CD4-positive, alpha-beta T cell treated with Interleukin-21 for 1 hour (primary cell): Measurements from ENCODE around the gene FBXW2.
"Not testable (repeated sequence)": the region's sequence is repeated elsewhere in the genome, so short reads cannot be mapped to it uniquely, and the experiment has no call there.

Experiments used
- DNase-seq: peaks from one replicate; pipeline ENCODE4 v3.0.0-alpha.2; 2020

Gene FBXW2

DNA sequence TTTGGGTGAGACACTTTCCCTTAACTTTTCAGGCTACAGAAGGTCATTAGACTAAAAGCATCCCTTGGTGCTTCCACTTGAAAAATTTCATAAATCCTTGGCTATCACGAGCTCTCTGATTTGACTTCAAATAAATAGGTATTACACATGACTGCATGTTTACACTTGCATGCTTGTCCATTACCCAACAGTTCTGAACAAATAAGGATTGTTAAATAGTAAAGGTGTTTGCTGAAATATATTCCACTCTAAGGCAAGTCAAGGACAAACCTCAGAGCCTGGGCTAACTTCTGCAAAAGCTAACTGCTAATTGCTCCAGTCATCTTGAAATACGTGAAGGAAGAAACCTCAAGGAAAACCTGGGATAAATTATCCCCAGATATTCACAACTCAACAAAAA is 14.5 kb downstream of the FBXW2 start:
- DNase-seq: no peak

DNA sequence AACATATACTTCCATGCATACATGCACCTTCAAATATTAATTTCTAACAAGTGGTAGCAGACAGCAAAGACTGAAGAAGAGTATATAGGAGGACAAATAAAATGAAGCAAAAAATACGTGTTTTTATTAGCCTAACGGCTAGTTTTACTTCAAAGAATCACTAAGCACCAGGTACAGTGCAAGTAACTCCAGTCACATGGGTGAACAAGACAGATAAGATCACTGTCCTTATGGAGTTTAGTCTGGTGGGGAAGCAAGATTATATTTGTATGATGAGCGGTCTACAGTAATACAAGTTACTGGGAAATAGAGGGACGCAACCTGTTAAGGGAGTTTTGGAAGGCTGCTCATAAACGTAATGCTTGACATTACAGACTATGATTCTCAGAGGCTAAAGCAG is 16.0 kb downstream of the FBXW2 start:
- no peak for DNase-seq

DNA sequence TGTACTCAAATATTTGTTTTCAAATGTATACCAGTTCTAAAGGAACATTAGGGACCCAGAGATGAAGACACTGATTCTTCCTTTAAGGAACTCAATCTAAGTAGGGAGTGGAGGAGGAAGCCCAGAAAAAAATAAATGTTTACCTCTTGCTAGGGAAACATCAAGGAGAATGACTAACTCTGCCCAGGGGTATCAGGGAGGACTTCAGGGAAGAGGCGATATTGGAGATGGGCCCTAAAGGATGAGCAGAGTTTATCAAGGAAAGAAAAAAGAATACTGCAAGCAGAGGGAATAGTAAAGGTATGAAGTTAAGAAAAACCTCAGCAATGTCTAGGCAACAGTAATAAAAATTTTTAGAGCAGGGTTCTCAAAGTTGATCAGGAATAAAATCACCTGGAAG is 16.4 kb downstream of the FBXW2 start:
- no peak for DNase-seq

DNA sequence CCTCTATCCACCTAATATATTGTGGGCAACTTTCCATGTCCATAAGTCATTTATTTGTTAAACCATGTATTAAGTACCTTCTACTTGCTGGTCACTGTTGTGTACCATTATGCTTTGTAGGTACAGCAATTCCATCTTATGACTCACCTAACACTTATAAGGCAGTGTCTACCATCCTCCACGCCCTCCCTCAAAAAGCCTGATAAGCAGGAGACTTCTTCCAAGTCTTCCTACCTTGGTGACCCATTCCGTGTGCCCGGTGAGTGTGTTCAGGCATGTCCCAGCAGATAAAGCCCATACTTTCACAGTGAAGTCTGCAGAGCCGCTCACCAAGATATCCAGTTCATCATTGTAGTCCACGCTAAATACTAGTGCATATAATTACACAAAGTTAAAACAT is 17.4 kb downstream of the FBXW2 start:
- DNase-seq: no peak

DNA sequence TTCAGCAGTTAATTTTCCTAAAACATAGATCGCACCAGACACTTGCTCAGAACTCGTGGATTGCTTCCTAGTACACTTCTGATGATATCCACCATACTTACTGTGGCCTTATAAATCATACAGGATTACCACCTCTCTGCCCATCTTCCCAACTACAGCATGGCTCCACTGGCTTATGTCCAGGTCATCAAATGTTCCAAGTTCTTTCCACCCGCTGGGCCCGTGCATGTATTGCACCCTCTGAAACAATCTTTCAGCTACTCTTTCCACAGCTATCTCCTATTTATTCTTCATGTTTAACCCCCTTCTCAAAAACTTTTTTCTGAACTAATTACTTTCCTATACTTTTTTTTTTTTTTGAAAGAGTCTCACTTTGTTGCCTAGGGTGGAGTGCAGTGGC is 18.5 kb downstream of the FBXW2 start:
- DNase-seq: no peak

DNA sequence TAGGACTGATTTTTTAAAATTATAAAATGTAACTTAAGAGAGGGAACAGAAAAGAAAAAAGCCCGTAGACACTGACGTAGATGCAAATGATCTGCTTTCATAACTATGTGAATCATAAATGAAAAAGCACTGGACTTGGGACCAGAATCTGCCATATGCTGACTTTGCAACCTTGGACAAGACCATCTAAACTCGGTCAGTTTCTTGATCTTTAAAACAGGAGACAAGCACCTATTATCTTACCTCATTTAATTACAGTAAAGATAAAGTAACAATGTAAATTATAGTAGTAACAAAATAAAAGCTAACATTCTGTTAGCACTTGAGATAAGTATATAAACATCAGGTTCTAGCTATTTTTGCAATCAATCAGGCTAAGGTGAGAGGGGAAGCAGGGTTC is 20.0 kb downstream of the FBXW2 start:
- DNase-seq: no peak

DNA sequence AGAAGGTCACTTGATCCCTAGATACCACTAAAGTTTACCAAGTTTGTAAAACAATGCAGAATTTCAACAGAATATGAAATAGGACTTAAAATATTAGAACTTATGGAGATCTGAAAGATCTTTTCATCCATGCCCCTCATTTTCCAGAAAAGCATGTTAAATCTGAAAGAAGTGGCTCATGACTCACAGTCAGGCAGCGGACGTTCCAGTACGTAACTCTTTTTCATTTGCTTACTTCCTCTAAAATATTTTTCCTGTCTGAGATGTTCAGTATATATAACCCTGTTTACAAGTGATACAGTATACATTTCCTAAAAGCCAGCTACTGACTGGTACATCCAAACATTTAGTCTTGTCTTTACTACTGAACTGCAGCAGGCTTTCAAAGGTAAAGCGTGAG is 22.3 kb downstream of the FBXW2 start:
- no peak for DNase-seq

DNA sequence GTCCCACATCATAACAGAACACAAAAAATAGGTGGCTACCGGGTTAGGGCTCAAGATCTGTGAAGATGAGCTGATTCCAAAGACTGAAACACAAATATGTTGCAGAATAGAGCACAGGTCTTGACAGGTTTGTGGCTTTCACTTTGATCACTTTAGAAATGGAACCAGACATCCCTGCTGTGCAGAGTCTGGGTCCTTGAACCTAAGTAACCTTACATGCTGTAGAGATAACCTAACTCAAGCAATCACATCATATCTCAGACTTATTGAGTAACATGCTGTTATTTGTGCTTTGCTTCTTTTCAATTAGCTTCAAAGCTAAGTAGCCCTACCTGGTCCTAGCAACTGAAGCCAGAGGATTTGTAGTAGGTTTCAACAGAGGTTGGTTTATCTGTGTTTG is 24.3 kb downstream of the FBXW2 start:
- DNase-seq: no peak

DNA sequence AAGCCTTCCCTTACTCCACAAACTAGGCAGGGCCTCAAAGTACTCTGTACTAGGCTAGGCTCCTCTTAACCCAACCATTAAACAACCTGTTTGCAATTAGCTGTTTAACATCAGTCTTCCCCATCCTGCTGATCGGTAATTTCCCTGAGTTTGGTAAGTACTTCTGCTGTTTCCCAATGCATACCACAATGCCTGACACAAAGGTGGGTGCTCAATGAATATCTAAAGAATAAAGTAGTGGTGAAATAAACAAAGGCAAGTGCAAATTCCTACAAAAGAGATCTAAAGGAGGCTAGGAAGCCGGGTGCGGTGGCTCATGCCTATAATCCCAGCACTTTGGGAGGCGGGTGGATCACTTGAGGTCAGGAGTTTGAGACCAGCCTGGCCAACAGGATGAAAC is 25.0 kb downstream of the FBXW2 start:
- no peak for DNase-seq

DNA sequence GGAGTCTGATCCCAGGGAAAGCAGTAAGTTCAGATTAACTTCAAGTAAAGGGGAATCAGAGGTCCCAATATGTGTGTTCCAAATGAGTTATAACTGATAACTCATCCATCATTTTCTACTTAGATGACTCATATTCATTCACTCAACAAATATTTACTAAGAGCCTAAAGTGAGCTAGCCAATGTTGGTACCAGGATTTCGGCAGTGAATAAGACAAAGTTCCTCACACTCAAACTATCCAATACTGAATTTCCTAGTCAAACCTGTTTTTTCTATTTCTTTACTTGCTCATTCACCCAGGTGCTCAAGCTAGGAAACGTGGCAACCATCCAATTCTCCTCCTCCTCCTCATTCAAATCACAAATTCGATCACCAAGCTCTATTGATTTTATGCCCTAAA is 25.8 kb downstream of the FBXW2 start:
- DNase-seq: no peak

DNA sequence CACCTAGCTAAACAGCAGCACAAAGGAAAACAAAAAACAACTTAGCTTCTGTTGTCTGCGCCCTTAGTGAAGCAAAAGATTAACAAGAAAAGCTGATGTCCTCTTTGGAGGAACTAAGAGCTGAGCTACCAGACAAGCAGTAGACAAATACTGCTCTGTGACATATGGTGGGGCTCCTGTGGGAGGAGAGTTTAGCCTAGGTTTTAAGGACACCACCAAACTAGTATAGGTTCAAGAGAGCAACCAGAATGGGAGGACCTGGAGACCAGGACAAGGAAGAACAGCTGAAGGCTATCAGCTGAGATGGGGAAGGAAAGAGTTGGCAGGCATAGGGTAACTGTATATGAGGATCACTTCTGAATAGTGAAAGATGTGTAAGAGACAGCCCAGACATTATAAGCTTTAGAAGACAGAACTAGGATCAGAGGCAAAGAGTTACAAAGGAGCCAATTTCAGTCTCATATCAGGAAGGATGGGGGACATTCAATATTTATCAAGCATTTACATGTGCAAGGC is 27.2 kb downstream of the FBXW2 start:
- no peak for DNase-seq

DNA sequence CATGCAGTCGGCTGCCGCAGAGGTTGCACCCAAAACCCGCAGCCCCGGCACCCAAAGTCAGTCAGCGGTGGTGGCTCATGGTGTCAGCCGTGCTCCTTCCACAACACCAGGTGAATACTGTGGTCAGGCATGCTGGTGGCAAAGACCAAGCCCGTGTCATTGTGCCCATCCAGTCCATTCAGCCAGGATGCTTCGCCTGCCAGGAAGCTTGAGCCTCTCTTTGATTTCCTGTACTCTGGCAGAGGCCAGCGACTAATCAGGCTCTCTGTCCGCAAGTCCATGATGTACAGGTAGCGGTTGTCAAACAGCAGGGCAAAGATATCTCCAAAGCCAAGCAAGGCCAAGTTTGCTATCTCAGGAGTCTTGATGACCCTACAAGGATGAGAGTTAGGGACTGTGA is 28.7 kb downstream of the FBXW2 start:
- no peak for DNase-seq

DNA sequence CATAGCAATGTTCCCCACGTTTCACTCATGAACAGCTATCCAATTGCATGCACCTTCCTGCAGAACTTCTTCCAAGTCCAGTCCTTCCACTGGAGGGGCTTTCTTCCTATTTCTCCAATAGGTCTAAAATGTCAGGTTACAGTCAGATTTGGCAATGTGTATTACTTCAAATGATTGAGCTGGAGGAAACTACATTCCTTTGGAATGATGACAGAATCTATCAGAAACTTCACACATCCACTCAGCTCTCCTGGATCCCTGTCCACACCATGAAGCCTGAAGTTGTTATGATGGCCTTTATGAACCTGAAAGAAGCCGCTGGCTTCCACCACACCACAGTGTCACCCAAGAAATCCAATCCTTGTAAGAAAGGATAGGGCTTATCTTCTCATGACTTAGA is 32.2 kb downstream of the FBXW2 start:
- no peak for DNase-seq

DNA sequence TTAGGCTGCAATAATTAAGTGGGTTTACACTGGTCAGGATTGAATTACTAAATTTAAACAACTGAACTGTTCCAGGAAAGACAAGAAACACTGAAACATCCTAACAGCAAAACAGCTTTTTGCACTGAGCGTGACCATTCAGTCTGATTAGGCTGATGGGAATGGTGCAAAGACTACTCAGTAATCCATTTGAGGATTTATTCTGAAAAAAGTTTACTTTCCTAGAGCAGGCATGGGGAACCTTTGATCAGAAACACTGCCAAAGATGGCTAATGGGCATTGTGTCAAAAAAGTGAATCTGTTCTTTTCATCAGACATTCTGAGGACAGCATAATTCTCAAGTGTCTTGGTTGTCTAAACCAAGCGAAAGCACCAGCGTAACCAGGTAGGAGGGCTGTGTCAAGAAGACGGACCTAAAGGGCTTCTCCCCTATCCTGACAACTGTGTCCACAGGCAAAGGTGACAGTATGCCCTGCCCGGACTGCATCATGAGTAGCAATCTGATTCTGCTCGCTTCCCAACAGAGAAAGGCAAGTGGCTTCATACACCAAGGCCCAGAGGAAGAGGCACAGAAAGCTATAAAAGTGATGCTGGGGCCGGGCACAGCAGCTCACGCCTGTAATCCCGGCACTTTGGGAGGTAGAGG is 33.3 kb downstream of the FBXW2 start:
- no peak for DNase-seq

DNA sequence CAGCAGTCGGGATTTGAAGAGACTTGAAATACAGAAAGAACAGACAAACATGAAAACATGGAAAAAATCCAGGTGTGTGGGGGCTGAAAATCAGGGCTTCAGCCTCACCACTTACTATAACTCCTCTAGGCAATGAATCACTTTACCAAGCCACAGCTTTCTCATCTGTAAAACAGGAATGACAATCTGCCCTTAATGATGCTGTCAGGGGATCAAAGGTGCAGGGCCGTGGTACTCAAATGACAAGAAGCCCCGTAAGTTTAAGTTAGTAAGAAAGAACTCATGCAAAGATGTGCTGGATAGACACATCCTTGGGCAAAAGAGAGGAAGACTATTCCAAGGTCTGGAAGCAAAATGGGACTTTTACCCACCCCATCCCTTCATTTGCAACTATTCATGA is 34.7 kb downstream of the FBXW2 start:
- no peak for DNase-seq

DNA sequence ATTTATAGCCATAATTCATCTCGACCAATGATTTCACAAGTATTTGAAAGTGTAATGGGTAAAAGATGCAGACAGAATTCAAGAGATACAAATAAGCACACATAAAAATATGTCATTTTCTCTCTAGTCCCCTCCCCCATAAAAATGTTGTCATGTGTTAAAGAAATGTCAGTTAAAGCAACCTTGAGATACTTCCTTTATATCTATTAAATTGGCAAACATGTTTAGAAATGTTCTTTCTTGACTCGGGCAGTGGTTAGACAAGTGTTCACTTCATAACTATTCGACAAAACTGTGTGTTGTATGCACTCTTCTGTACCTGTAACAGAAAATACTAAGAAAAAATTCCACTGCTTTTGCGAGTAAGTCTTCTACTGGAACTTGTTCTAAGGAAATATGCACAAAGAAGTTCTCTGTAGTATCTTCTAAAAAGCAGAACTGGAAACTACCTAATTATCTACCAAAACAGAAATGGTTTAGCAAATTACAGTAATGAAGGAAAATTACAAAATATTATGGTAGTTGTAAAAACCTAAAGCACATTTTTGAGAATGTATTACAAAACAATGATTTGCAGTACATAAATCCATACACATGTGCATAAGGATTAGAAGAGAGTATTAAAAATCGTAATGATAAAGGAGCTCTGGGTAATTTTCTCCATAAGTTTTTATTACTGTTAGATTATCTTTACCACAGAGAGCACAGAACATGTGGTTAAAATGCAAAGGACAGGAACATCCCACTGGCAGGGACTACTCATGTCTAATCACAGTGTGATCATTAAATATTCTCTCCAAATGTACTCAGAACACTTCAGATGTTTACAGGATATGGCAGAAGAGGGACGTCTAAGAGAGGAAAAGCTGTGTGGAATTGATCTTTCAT is 35.9 kb downstream of the FBXW2 start:
- DNase-seq: no peak

DNA sequence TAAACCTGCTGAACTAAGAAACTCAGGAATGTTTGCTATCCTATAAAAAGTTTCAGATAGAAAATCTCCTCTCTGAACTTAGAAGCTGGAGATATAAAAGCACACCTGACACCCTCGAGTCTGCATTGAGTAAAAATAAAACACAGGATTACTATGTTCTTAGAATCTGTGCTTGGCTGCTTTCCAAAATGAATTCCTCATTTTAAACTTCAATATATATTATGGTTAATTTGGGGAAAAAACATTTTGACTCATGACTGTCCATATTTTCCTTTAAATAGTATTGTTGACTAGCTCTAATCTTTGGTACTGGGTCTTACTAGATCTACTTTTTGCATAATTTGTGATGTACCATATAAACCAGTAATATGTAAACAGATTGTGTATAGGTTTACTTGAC is 36.7 kb downstream of the FBXW2 start:
- DNase-seq: no peak

DNA sequence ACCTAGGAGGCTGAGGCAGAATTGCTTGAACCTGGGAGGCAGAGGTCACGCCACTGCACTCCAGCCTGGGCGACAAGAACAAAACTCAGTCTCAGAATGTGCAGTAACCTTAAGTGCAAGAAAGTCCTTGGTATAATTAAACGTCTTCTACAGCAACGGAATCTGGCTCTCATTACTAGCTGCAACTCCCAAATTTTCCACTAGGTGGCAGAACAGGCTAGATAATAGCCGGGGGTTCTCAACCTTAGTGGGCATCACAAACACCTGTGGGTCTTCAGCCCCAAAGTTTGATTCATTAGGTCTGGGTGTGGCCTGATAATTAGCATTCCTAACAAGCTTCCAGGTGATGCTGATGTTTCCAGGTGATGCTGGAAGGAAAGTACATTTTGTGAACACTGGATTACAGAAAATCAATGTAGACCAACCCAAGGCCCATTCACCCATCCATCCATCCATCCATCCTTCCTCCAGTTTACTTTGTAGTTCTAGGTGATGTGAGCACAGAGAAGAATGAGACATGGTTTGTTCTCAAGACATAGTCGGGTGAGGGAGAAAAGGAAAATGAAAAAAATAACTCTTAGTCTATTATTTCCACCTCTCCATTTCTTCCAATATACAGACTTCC is 37.3 kb downstream of the FBXW2 start:
- peak; percentile 79 for DNase-seq

DNA sequence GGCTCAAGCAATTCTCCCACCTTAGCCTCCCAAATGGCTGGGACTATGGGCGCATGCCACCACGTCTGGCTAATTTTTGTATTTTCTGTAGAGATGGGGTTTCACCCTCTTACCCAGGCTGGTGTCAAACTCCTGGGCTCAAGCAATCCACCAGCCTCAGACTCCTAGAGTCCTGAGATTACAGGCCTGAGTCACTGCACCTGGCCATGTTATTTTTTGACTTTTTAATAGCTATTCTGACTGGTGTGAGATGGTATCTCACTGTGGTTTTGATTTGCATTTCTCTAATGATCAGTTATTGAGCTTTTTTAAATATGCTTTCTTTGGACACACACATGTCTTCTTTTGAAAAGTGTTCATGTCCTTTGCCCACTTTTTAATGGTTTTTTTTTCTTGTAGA is 38.2 kb downstream of the FBXW2 start:
- DNase-seq: no peak

DNA sequence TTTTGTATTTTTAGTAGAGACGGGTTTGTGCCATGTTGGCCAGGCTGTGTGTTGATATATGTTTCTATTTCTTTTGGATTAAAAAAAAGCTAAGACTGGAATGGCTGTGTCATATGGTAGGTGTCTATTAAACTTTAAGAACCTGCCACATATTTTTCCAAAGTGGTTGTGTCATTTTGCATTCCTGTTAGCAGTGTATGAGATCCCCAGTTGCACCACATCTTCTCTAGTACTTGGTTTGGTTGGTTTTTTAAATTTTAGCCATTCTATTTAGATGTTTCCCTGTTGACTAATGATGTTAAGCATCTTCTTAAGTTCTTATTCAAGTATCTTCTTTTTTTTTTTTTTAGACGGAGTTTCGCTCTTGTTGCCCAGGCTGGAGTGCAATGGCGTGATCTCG is 42.8 kb downstream of the FBXW2 start:
- no peak for DNase-seq

DNA sequence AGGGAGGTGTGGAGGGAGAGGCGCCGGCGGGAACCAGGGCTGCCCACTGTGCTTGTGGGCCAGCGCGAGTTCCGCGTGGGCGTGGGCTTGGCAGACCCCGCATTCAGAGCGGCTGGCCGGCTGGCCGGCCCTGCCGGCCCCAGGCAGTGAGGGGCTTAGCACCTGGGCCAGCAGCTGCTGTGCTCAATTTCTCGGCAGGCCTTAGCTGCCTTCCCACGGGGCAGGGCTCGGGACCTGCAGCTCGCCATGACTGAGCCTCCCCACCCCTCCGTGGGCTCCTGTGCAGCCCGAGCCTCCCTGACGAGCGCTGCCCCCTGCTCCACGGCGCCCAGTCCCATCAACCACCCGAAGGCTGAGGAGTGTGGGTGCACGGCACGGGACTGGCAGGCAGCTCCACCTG is 46.9 kb downstream of the FBXW2 start:
- DNase-seq: not testable (repeated sequence)

DNA sequence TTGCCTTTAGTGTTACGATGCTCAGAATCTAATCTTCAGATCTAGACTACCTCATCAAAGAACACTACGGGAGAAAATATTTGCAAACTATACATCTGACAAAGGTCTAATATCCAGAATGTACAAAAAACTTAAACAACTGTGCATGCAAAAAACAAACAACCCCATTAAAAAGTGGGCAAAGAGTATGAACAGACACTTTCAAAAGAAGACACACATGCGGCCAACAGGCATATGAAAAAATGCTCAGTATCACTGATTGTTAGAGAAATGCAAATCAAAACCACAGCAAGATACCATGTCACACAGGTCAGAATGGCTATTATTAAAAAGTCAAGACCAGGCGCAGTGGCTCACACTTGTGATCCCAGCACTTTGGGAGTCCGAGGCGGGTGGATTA is 47.9 kb downstream of the FBXW2 start:
- DNase-seq: no peak

DNA sequence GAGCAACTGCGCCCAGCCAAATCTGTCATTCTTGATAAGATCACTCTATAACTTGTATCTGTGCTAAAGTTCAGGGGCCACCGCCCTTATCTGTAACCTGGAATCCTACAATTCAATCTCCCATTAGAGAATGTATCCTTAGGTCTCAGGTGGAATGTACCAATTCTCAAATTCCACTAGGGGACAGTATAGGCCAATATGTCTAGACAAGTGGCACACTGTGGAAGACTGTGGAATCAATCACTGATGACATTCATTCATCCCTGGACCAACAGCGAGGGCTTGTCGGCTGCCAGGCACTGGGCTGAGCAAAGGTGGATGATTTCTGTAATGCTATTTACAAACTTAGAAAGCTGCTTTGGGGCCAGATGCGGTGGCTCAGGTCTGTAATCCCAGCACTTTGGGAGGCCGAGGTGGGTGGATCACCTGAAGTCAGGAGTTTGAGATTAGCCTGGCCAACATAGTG is 50.2 kb downstream of the FBXW2 start:
- DNase-seq: peak; percentile 44

DNA sequence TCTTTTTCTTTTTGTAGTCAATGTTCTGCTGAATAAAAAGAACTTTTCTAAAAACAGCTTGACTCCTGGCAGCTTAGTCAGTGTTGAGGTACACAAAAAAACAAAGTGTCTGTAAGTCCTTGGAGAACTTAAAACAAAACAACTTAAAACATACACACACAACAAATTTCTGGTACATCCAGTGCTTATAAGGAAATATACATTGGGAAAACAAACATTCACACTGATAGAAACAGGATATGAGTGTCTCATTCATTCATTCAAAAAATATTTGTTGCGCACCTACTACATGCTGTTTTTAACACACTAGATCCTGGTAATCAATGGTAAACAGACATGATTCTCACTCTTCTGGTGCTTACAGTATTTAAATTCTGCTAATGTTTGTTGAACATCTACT is 51.5 kb downstream of the FBXW2 start:
- DNase-seq: no peak
